ENCODE results near the gene HYI.

DNA sequence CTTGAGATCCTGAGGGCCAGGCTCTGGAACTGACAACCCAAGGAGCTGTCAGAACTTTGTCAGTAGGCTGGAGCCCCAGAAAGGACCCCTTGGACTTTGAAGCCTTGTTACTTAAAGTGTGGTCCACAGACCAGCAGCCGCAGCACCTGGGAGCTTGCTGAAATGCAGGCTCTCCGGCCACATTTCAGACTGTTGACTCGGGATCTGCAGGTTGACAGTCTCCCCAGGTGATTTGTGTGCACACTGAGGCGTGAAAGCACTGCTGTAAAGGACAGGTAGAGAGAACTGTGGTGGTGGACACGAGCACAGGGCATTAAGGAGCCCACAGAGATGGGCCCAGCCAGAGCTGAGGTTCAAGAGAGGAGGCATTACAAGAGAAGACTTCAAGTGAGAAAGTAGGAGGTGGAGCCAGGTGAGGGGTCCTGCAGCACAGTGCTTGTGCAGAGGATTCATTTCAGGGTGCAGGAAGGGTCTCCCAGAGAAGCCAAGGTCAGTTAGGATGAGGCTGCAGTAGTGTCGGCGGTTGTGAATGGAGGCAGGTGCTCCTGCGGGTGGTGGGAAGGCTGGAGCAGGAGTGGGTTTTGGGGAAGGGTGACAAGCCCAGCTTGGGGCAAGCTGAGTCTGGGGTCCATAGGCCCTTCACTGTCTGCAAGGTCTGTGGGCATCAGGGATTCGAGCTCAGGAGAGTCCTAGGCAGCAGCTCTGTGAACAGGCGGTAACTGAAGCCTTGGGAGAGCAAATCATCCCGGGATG is 4.6 kb downstream of the HYI start:
- no peak for TF ChIP-seq POLR2A (IDR thresholded peaks at IDR 0.05)
- TF ChIP-seq CTCF (IDR thresholded peaks at IDR 0.05 in 8 of 11, conservative IDR thresholded peaks at IDR 0.05 in 3 of 11), result no peak

All from spleen (tissue), 7 donors.